ENCODE results near the gene SECTM1.

DNA sequence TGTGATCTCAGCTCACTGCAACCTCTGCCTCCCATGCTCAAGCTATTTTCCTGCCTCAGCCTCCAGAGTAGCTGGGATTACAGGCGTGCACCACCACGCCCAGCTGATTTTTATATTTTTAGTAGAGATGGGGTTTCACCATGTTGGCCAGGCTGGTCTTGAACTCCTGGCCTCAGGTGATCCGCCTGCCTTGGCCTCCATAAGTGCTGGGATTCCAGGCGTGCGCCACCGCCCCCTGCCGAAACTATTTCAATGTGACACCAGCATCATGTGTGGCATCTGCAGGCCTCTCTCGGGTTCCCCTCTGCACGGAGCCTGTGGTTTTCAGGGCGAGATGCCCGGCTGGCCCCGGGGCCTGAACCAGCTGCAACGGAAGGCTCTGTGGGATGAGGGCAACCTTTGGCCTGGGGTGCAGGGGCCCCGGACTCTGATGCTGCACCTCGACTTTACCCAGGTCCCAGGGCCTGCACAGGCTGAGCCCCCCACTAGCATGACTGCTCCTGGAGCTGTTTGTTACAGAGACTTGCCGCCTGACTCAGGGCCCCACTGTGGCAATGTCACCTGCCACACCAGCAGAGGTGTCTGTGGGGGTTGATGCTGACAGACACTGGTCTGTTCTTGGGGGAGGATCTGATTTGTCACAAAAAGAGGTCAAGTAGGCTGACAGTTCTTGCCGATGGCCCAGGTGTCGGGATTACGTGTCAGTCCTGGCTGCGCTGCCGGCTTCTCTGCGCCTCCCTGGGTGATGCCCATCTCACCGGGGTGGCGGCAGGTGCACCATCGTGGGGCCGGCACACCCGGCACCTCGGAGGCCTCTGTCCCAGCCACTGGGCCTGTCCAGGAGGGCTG, 16.8 kb upstream of the SECTM1 start:
- no peak for TF ChIP-seq EZH2phosphoT487 (IDR thresholded peaks at IDR 0.05; ENCODE audit: unreplicated experiment)
- no peak for TF ChIP-seq EZH2 (IDR thresholded peaks at IDR 0.05; ENCODE audit: low read depth, unreplicated experiment)
- TF ChIP-seq POLR2AphosphoS5 (IDR thresholded peaks at IDR 0.05; ENCODE audit: low read depth) = no peak
- peak; percentile 22 to 54; a peak in 2 of 4 replicates for TF ChIP-seq CTCF (conservative IDR thresholded peaks at IDR 0.05; ENCODE audit: low read depth in 2 of 2)
- TF ChIP-seq, protein P1, sequence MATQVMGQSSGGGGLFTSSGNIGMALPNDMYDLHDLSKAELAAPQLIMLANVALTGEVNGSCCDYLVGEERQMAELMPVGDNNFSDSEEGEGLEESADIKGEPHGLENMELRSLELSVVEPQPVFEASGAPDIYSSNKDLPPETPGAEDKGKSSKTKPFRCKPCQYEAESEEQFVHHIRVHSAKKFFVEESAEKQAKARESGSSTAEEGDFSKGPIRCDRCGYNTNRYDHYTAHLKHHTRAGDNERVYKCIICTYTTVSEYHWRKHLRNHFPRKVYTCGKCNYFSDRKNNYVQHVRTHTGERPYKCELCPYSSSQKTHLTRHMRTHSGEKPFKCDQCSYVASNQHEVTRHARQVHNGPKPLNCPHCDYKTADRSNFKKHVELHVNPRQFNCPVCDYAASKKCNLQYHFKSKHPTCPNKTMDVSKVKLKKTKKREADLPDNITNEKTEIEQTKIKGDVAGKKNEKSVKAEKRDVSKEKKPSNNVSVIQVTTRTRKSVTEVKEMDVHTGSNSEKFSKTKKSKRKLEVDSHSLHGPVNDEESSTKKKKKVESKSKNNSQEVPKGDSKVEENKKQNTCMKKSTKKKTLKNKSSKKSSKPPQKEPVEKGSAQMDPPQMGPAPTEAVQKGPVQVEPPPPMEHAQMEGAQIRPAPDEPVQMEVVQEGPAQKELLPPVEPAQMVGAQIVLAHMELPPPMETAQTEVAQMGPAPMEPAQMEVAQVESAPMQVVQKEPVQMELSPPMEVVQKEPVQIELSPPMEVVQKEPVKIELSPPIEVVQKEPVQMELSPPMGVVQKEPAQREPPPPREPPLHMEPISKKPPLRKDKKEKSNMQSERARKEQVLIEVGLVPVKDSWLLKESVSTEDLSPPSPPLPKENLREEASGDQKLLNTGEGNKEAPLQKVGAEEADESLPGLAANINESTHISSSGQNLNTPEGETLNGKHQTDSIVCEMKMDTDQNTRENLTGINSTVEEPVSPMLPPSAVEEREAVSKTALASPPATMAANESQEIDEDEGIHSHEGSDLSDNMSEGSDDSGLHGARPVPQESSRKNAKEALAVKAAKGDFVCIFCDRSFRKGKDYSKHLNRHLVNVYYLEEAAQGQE (IDR thresholded peaks at IDR 0.05; ENCODE audit: unreplicated experiment) = no peak
- no peak for TF ChIP-seq JUNB (IDR thresholded peaks at IDR 0.05; ENCODE audit: unreplicated experiment)
- TF ChIP-seq ZNF114 (CRISPR knock-in tag; IDR thresholded peaks at IDR 0.05) = no peak
- TF ChIP-seq NANOG (IDR thresholded peaks at IDR 0.05; ENCODE audit: borderline replicate concordance) = no peak
- TF ChIP-seq CREB1 (CRISPR knock-in tag; IDR thresholded peaks at IDR 0.05; ENCODE audit: low read depth) = no peak
